H9 (cell line): Measurements from ENCODE around the gene JARID2. TPM values are rescaled to one million over a fixed set of nuclear protein-coding genes. Genes with fewer than 3 reads are reported as not detected.

Source experiments
- DNase-seq: peaks from one replicate; pipeline ENCODE4 v3.0.0-alpha.2; 2017
- H2AFZ ChIP-seq: one replicate; pipeline ENCODE4 v1.6.1; 2013; ENCODE audit warnings: mild to moderate bottlenecking, low read length, control low read depth, moderate library complexity
- H2AK5ac ChIP-seq: 2 replicates; pipeline ENCODE4 v1.6.1; 2013; ENCODE audit warnings: low read length, control low read depth, mixed read lengths; ENCODE audit not compliant: insufficient read length
- H2BK120ac ChIP-seq: one replicate; pipeline ENCODE4 v1.6.1; 2013; ENCODE audit warnings: low read depth, mild to moderate bottlenecking, low read length, control low read depth, inconsistent platforms; ENCODE audit not compliant: poor library complexity, severe bottlenecking
- H2BK12ac ChIP-seq: 2 replicates; pipeline ENCODE4 v1.6.1; 2013; ENCODE audit warnings: low read length, control low read depth, mixed read lengths, low read depth; ENCODE audit not compliant: insufficient read length
- H2BK15ac ChIP-seq: 2 replicates; pipeline ENCODE4 v1.6.1; 2013; ENCODE audit warnings: low read depth, low read length, control low read depth
- H2BK20ac ChIP-seq: one replicate; pipeline ENCODE4 v1.6.1; 2013; ENCODE audit warnings: low read depth, mild to moderate bottlenecking, low read length, control low read depth, inconsistent platforms; ENCODE audit not compliant: poor library complexity, severe bottlenecking
- H2BK5ac ChIP-seq: 2 replicates; pipeline ENCODE4 v1.6.1; 2013; ENCODE audit warnings: low read length, control low read depth, mixed read lengths; ENCODE audit not compliant: insufficient read length
- H3K14ac ChIP-seq: 2 replicates; pipeline ENCODE4 v1.6.1; 2013; ENCODE audit warnings: low read length, control low read depth; ENCODE audit not compliant: insufficient read depth
- H3K18ac ChIP-seq: 2 replicates; pipeline ENCODE4 v1.6.1; 2013; ENCODE audit warnings: low read depth, mild to moderate bottlenecking, mixed read lengths, low read length, control low read depth; ENCODE audit not compliant: insufficient read length
- H3K23ac ChIP-seq: 2 replicates; pipeline ENCODE4 v1.6.1; 2013; ENCODE audit warnings: low read length, control low read depth, mixed read lengths, low read depth; ENCODE audit not compliant: insufficient read length
- H3K23me2 ChIP-seq: 2 replicates; pipeline ENCODE4 v1.6.1; 2013; ENCODE audit warnings: low read depth, mild to moderate bottlenecking, mixed read lengths, low read length, control low read depth; ENCODE audit not compliant: insufficient read length, poor library complexity, severe bottlenecking
- H3K27ac ChIP-seq: 2 replicates; pipeline ENCODE4 v1.5.1; 2013; ENCODE audit warnings: low read length, control low read depth, mixed read lengths, low read depth; ENCODE audit not compliant: insufficient read length
- H3K27me3 ChIP-seq: 2 replicates; pipeline ENCODE4 v1.6.1; 2013; ENCODE audit warnings: low read length, control low read depth, inconsistent platforms; ENCODE audit not compliant: insufficient read depth
- H3K4ac ChIP-seq: 2 replicates; pipeline ENCODE4 v1.6.1; 2013; ENCODE audit warnings: low read depth, mild to moderate bottlenecking, control low read depth, inconsistent platforms, low read length, moderate library complexity
- H3K4me1 ChIP-seq: 2 replicates; pipeline ENCODE4 v1.6.1; 2013; ENCODE audit warnings: low read length, control low read depth, inconsistent platforms; ENCODE audit not compliant: insufficient read depth
- H3K4me2 ChIP-seq: 2 replicates; pipeline ENCODE4 v1.6.1; 2013; ENCODE audit warnings: low read length, control low read depth, mixed read lengths; ENCODE audit not compliant: insufficient read length, insufficient read depth
- H3K56ac ChIP-seq: 2 replicates; pipeline ENCODE4 v1.6.1; 2013; ENCODE audit warnings: low read depth, mild to moderate bottlenecking, mixed read lengths, low read length, control low read depth; ENCODE audit not compliant: insufficient read length
- H3K79me1 ChIP-seq: 2 replicates; pipeline ENCODE4 v1.6.1; 2013; ENCODE audit warnings: low read depth, mild to moderate bottlenecking, moderate library complexity, low read length, control low read depth, inconsistent platforms; ENCODE audit not compliant: insufficient read depth, poor library complexity, severe bottlenecking
- H3K79me2 ChIP-seq: 2 replicates; pipeline ENCODE4 v1.6.1; 2013; ENCODE audit warnings: low read length, control low read depth, inconsistent platforms; ENCODE audit not compliant: insufficient read depth
- H3K9ac ChIP-seq: 2 replicates; pipeline ENCODE4 v1.6.1; 2013; ENCODE audit warnings: low read length, control low read depth, mixed read lengths; ENCODE audit not compliant: insufficient read length; ENCODE audit errors: extremely low read depth
- H3K9me3 ChIP-seq: one replicate; pipeline ENCODE4 v1.6.1; 2013; ENCODE audit warnings: low read depth, low read length, inconsistent platforms; ENCODE audit not compliant: control insufficient read depth
- H3T11ph ChIP-seq: one replicate; pipeline ENCODE4 v1.6.1; 2013; ENCODE audit warnings: mild to moderate bottlenecking, low read length, control low read depth, inconsistent platforms
- H4K20me1 ChIP-seq: one replicate; pipeline ENCODE4 v1.6.1; 2013; ENCODE audit not compliant: control insufficient read depth, insufficient read length, insufficient read depth
- H4K5ac ChIP-seq: 2 replicates; pipeline ENCODE4 v1.6.1; 2013; ENCODE audit warnings: low read depth, mild to moderate bottlenecking, mixed read lengths, low read length, control low read depth; ENCODE audit not compliant: insufficient read length
- H4K8ac ChIP-seq: replicated peaks from 2 replicates; pipeline ENCODE4 v1.6.1; 2013; ENCODE audit warnings: low read length, control low read depth, mixed read lengths, low read depth; ENCODE audit not compliant: insufficient read length
- H4K91ac ChIP-seq: 2 replicates; pipeline ENCODE4 v1.6.1; 2013; ENCODE audit warnings: low read depth, mild to moderate bottlenecking, moderate library complexity, mixed read lengths, low read length, control low read depth; ENCODE audit not compliant: insufficient read length
- H3K27ac Mint-ChIP-seq, 3 experiments: 2 replicates in 2 of 3; 3 replicates in 1 of 3; pipeline ENCODE4 v1.8.0; 2020 to 2021; ENCODE audit warnings: mixed read lengths in 3 of 3, mild to moderate bottlenecking in 1 of 3, moderate library complexity in 1 of 3
- H3K27me3 Mint-ChIP-seq: 2 replicates; pipeline ENCODE4 v1.8.0; 2021; ENCODE audit warnings: low read depth, mild to moderate bottlenecking, moderate library complexity, mixed read lengths
- H3K36me3 Mint-ChIP-seq, 3 experiments: 2 replicates in 2 of 3; 3 replicates in 1 of 3; pipeline ENCODE4 v1.8.0; 2020 to 2021; ENCODE audit warnings: low read depth in 3 of 3, mixed read lengths in 3 of 3; ENCODE audit not compliant: insufficient read depth in 1 of 3
- H3K4me1 Mint-ChIP-seq, 2 experiments: 2 replicates each; pipeline ENCODE4 v1.8.0; 2020; ENCODE audit warnings: mixed read lengths in 2 of 2
- H3K4me3 Mint-ChIP-seq, 2 experiments: 2 replicates in 1 of 2; 3 replicates in 1 of 2; pipeline ENCODE4 v1.8.0; 2020 to 2021; ENCODE audit warnings: mild to moderate bottlenecking in 2 of 2, mixed read lengths in 2 of 2, moderate library complexity in 1 of 2
- H3K9me3 Mint-ChIP-seq, 2 experiments: 2 replicates in 1 of 2; 3 replicates in 1 of 2; pipeline ENCODE4 v1.8.0; 2020; ENCODE audit warnings: mild to moderate bottlenecking in 2 of 2, mixed read lengths in 2 of 2, moderate library complexity in 1 of 2
- CTCF ChIP-seq: fragments of 200-600 bp; sonication (generic); conservative IDR thresholded peaks from 3 replicates; pipeline ENCODE4 v1.8.0; 2021; ENCODE audit warnings: antibody characterized with exemption, mild to moderate bottlenecking
- WGBS: extraction: QIAGEN DNeasy Blood & Tissue Kit; methylation state at CpG from one replicate; pipeline ENCODE4 v1.1.7; 2013; ENCODE audit warnings: missing lambda C conversion rate, low lambda C conversion rate, mixed read lengths; ENCODE audit not compliant: insufficient read length; ENCODE audit errors: extremely low coverage; 5-methylcytosine and 5-hydroxymethylcytosine counted together
- total RNA-seq: library from RNA; stranded (reverse); gene quantifications from 2 replicates; pipeline ENCODE4 v1.2.1, GENCODE V29; 2021

Gene JARID2
- total RNA-seq, 1 experiment from 2014 or later: 174 TPM

- Histone ChIP-seq H3K27ac (no peak overlapping the region), H3K4me1 (peaks cover 37% of the 10 kb centered on the region; the same call in 1 of the 2 replicates), H3K23ac (no peak overlapping the region), H3K9ac (no peak overlapping the region), H4K91ac (no peak overlapping the region), H3K18ac (no peak overlapping the region), H2BK5ac (no peak overlapping the region), H3K14ac (no peak overlapping the region), H2BK15ac (no peak overlapping the region), H3K4ac (no peak overlapping the region), H2BK20ac (no peak overlapping the region), H3K9me3 (no peaks in the 10 kb centered on the region), H3K23me2 (no peaks in the 10 kb centered on the region), H3K4me2 (no peak overlapping the region), H2BK12ac (no peak overlapping the region), H3K27me3 (no peaks in the 10 kb centered on the region), H3K79me2 (peaks cover 37% of the 10 kb centered on the region), H3T11ph (no peak overlapping the region), H4K5ac (no peak overlapping the region), H3K79me1 (peaks cover 12% of the 10 kb centered on the region), H4K20me1 (no peaks in the 10 kb centered on the region), H2AFZ (no peak overlapping the region), H4K8ac (no peak overlapping the region), H2BK120ac (no peak overlapping the region), H3K56ac (no peak overlapping the region), H2AK5ac (no peak overlapping the region)
- peak; percentile 31 for DNase-seq
- Mint-ChIP-seq H3K36me3 (peaks cover 36 to 53% (median 44%) of the 10 kb centered on the region in 3 experiments), H3K4me3 (0 out of 5 replicates have a peak overlapping the region, but pooled peaks of 1 of the 2 experiments have one; percentile 8), H3K4me1 (peaks cover 71 to 73% of the 10 kb centered on the region in 2 experiments), H3K27ac (peak overlapping the region; percentile 68 to 83 (median 74); a peak in 4 of 7 replicates), H3K9me3 (no peaks in the 10 kb centered on the region), H3K27me3 (no peaks in the 10 kb centered on the region; the same call in 1 of the 2 replicates)
- WGBS: no CpG with 5 or more reads among the region's 14 CpGs
- TF ChIP-seq CTCF: no peak
Observed at GRCh38 chr6:15489261-15489962, 243.5 kb downstream of the JARID2 start.
